Left lung (tissue), 10 donors: ENCODE results near the gene HRH4. TPM values are rescaled to one million over a fixed set of nuclear protein-coding genes. Genes with fewer than 3 reads are reported as not detected.

Experiments used
- ATAC-seq: fragments of 200-7000 bp; cut with Tn5 transposase; one replicate; pipeline ENCODE4 v1.9.1; 2020; ENCODE audit warnings: moderate library complexity
- DNase-seq, 4 donors: peaks; one replicate each; pipeline ENCODE4 v3.0.0-alpha.2; 2013 to 2020
- H3K27ac ChIP-seq, 2 donors: fragments of 200-600 bp; sonication (generic) in 1 of 2; one replicate each; pipeline versions ENCODE4 v1.5.0 to v1.8.0; 2020 to 2021
- H3K27me3 ChIP-seq, 2 donors: fragments of 200-600 bp; sonication (generic) in 1 of 2; one replicate each; pipeline versions ENCODE4 v1.5.0 to v1.8.0; 2020 to 2021
- H3K36me3 ChIP-seq, 2 donors: fragments of 200-600 bp; sonication (generic) in 1 of 2; one replicate each; pipeline versions ENCODE4 v1.5.0 to v1.8.0; 2020 to 2021
- H3K4me1 ChIP-seq, 2 donors: fragments of 200-600 bp; one replicate each; pipeline ENCODE4 v1.8.0; 2021
- H3K4me3 ChIP-seq, 2 donors: fragments of 200-600 bp; sonication (generic) in 1 of 2; one replicate each; pipeline versions ENCODE4 v1.5.0 to v1.8.0; 2020 to 2021; ENCODE audit warnings: mild to moderate bottlenecking in 1 of 2
- H3K9me3 ChIP-seq, 2 donors: fragments of 200-600 bp; sonication (generic) in 1 of 2; one replicate each; pipeline versions ENCODE4 v1.5.0 to v1.8.0; 2020 to 2021
- intact Hi-C, 2 donors: fragments of 100-400 bp; cut with DNase I; formaldehyde crosslinking; loops; one replicate each; pipeline versions ENCODE4 v1.11.2 to v1.14.2; 2022
- polyA plus RNA-seq, 6 donors: library from polyadenylated mRNA; unstranded; fragments of 120-200 nt; gene quantifications; one replicate each; pipeline ENCODE4 v1.2.1, GENCODE V29; 2013; ENCODE audit not compliant: insufficient read length in 6 of 6
- total RNA-seq, 2 donors: library from RNA; stranded (reverse); fragmentation: NEBNext Ultra II Directional; extraction: Animal tissue kit (Norgen Biotek cat#: 25700); gene quantifications; one replicate each; pipeline ENCODE4 v1.2.1, GENCODE V29; 2021
- TF ChIP-seq, protein P1 (sequence below), 2 donors: fragments of 200-600 bp; sonication (generic) in 1 of 2; IDR thresholded peaks; one replicate each; pipeline versions ENCODE4 v1.5.0 to v1.8.0; 2021; ENCODE audit warnings: antibody characterized with exemption in 2 of 2
- donor health status: DM: no; HTN: yes; CAD: no.
- donor health status: DM: no; HTN: no; CAD: no.

The HRH4 gene
- total and polyA plus RNA-seq, 8 donors = 0.06 to 7.5 (median 0.11) TPM; not detected in 2

DNA sequence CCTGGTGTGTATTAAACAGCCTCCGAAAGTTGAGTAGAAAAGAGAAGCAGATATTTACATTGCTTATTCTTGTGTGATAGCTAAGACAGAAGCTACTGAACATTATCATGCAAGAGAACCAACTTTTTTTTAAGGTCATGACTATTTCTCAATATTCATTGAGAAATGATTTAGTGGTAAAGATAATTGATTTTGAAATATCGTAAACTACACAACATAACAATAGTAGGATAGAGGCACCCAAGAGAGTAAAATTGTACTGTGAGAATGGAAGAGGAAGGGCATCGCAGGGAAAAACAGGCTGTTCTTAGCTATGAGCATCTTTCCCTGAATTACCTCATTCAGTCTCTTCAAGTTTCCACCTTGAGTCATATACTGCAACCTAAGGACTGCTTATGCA lies 25.2 kb downstream of the HRH4 start:
- no peak for ATAC-seq
- Histone ChIP-seq H3K27ac (no peak overlapping the region), H3K27me3 (no peaks in the 10 kb centered on the region), H3K4me1 (no peaks in the 10 kb centered on the region), H3K36me3 (no peaks in the 10 kb centered on the region), H3K4me3 (no peak overlapping the region), H3K9me3 (no peaks in the 10 kb centered on the region)
- no peak for DNase-seq
- TF ChIP-seq, protein P1, sequence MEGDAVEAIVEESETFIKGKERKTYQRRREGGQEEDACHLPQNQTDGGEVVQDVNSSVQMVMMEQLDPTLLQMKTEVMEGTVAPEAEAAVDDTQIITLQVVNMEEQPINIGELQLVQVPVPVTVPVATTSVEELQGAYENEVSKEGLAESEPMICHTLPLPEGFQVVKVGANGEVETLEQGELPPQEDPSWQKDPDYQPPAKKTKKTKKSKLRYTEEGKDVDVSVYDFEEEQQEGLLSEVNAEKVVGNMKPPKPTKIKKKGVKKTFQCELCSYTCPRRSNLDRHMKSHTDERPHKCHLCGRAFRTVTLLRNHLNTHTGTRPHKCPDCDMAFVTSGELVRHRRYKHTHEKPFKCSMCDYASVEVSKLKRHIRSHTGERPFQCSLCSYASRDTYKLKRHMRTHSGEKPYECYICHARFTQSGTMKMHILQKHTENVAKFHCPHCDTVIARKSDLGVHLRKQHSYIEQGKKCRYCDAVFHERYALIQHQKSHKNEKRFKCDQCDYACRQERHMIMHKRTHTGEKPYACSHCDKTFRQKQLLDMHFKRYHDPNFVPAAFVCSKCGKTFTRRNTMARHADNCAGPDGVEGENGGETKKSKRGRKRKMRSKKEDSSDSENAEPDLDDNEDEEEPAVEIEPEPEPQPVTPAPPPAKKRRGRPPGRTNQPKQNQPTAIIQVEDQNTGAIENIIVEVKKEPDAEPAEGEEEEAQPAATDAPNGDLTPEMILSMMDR (IDR thresholded peaks at IDR 0.05) = no peak
- intact Hi-C loops = loop anchor here in 1 of 2 donors (10.0 kb wide), 1 partner anchor 131 kb away; no protein-coding TSS in a partner anchor

DNA sequence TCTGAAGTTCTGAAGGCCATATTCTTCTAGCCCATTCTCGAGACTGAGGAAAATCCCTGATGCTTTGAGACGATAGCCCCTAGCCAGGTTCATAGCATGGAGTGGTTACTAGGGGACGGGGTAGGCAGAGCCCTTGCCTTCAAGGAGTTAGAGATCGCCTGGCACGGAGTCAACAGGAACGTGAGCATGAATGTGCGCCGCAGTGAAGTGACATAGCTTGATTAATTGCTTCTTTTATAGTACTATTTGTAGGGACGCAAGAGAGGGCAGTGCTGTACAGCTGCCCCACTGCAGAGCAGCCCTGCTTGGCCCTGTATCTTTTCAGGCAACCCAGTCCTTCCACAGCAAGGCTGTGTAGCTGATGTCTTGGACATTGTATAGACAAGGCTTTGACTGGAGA lies 26.2 kb downstream of the HRH4 start:
- Histone ChIP-seq H3K27me3 (no peaks in the 10 kb centered on the region), H3K9me3 (no peaks in the 10 kb centered on the region), H3K27ac (no peak overlapping the region), H3K36me3 (no peaks in the 10 kb centered on the region), H3K4me3 (no peak overlapping the region), H3K4me1 (no peaks in the 10 kb centered on the region)
- TF ChIP-seq, protein P1 (IDR thresholded peaks at IDR 0.05) = no peak
- intact Hi-C loops = loop anchor here in 1 of 2 donors (10.0 kb wide), 1 partner anchor 132 kb away; no protein-coding TSS in a partner anchor
- no peak for ATAC-seq
- DNase-seq = no peak

DNA sequence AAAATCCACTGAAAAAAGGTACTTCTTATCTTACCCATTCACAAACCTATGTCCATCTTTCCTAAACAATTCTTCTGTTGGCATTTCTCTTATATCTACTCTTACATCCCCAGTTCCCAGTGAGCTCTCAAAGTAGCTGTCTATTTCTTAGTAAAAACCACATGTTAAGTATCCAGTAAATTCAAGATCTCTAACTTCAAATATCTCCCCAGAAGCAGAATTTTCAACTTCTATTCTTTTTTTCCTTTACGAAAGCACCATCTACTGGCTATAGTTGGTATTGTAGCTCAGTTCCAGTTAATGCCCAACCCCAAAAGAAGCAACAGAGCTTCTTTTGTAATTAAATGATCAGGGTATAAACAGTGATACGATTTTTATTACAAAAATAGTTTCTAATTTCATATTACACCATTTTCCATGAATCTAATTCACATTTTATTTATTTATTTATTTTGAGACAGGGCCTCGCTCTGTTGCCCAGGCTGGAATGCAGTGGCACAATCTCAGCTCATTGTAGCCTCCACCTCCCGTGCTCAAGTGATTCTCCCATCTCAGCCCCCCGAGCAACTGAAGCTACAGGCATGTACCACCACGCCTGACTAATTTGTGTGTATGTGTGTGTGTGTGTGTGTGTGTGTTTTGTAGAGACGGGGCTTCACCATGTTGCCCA lies 28.5 kb downstream of the HRH4 start:
- H3K9me3 ChIP-seq = no peaks in the 10 kb centered on the region
- TF ChIP-seq, protein P1 (IDR thresholded peaks at IDR 0.05) = peak; percentile 83 to 86
- no peaks in the 10 kb centered on the region for H3K36me3 ChIP-seq
- intact Hi-C loops = loop anchor here in 1 of 2 donors (10.0 kb wide), 1 partner anchor 134 kb away; no protein-coding TSS in a partner anchor
- ATAC-seq = peak; percentile 82
- H3K4me1 ChIP-seq = no peaks in the 10 kb centered on the region
- H3K27ac ChIP-seq = no peak overlapping the region
- no peaks in the 10 kb centered on the region for H3K27me3 ChIP-seq
- no peak overlapping the region for H3K4me3 ChIP-seq
- DNase-seq = peak in 2 of 4 donors; percentile 45 to 48

DNA sequence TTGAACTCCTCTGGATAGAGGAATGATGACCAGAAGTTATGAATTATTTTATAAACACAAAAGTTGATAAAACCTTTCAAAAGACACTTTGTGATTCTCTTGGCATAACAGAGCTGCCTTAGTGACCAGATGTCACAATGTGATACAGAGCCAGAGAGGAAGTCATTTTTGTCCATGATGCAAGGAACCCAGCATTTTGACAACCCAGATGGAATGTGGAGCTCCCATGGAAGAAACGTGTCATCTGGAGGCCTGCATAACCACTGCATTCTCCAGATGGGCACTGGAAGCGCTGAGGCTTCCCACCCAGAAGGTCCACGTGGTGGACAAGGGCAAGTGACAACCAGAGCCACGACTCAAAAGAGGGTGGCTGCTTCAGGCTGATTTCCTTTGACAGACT lies 30.1 kb downstream of the HRH4 start:
- no peak for DNase-seq

More for the DNA sequence above, 30.1 kb downstream of the HRH4 start:
- no peaks in the 10 kb centered on the region for H3K9me3 ChIP-seq
- TF ChIP-seq, protein P1 (IDR thresholded peaks at IDR 0.05) = no peak
- H3K27ac ChIP-seq = no peak overlapping the region
- H3K4me1 ChIP-seq = no peaks in the 10 kb centered on the region
- no peak overlapping the region for H3K4me3 ChIP-seq
- no peak for ATAC-seq
- intact Hi-C loops = no loop called here
- no peaks in the 10 kb centered on the region for H3K36me3 ChIP-seq
- H3K27me3 ChIP-seq = no peaks in the 10 kb centered on the region
